GM21447 (cell line): ENCODE measurements around the gene OR4C16.

Source experiments
- ATAC-seq: cut with Tn5 transposase; IDR thresholded peaks from one replicate; pipeline ENCODE4 v1.9.1; 2021; ENCODE audit not compliant: unreplicated experiment

The OR4C16 gene

GRCh38 chr11:55571828-55572227 lies at the start of gene OR4C16:
OR4C16 (plus strand) TSS chr11:55572128; CDS start chr11:55572128, 0 bp downstream.
- ATAC-seq: no peak

- no peak for ATAC-seq
Observed at GRCh38 chr11:55554169-55554568, 17.8 kb upstream of the OR4C16 start, which contains the start of gene OR4C15. OR4C15 (plus strand) TSS chr11:55554469; CDS start chr11:55554469, 0 bp downstream.

- no peak for ATAC-seq
Observed at GRCh38 chr11:55572548-55572947, 620 bp downstream of the OR4C16 start.

- ATAC-seq: no peak
Observed at GRCh38 chr11:55607545-55607944, 35.6 kb downstream of the OR4C16 start, which contains the start of gene OR4C11. OR4C11 (minus strand) TSS chr11:55607645; CDS start chr11:55604373, 3,272 bp downstream.
